Endothelial cell of umbilical vein (primary cell): ENCODE results near the gene KIF19. TPM values are rescaled to one million over a fixed set of nuclear protein-coding genes. Genes with fewer than 3 reads are reported as not detected.

ENCODE experiments used
- BruUV-seq: library from RNA; stranded (reverse); fragments of 400-500 nt; replicated peaks from 2 replicates; lab custom pipeline; 2021; lab: Mats Ljungman, UMichigan
- CTCF ChIA-PET: fragments of 300-600, 350-600 bp; sonication (Branson Sonifier 250); formaldehyde crosslinking; loops from one replicate; lab custom pipeline; 2021; ENCODE audit warnings: antibody characterized with exemption, inconsistent platforms; lab: Charles Lee
- POLR2A ChIA-PET: fragments of 300-600, 350-600 bp; sonication (Branson Sonifier 250); formaldehyde crosslinking; loops from one replicate; lab custom pipeline; 2021; ENCODE audit warnings: antibody characterized with exemption, inconsistent platforms; lab: Charles Lee
- DNase-seq: peaks from one replicate; pipeline ENCODE4 v3.0.0-alpha.2; 2011; ENCODE audit warnings: low read depth, low spot score
- FAIRE-seq: peaks from 2 replicates; lab custom pipeline; 2011; peaks lifted over from hg19 to GRCh38; lab: Jason Lieb, UNC
- H2AFZ ChIP-seq: 2 replicates; pipeline ENCODE4 v1.6.0; 2012; ENCODE audit warnings: low read depth, low read length, control low read depth, inconsistent platforms
- H3K27ac ChIP-seq: 2 replicates; pipeline ENCODE4 v1.5.1; 2011; ENCODE audit warnings: low read depth, mild to moderate bottlenecking, control low read depth, low read length, moderate library complexity; ENCODE audit not compliant: insufficient read depth
- H3K27me3 ChIP-seq, 2 experiments: 2 replicates each; pipeline versions ENCODE4 v1.6.0 to v1.6.1; 2011; ENCODE audit warnings: low read length in 2 of 2, mixed read lengths in 1 of 2; ENCODE audit not compliant: control insufficient read depth in 2 of 2, insufficient read depth in 2 of 2
- H3K36me3 ChIP-seq, 2 experiments: 2 replicates in 1 of 2; 3 replicates in 1 of 2; pipeline ENCODE4 v1.5.1; 2011; ENCODE audit warnings: low read length in 2 of 2, mild to moderate bottlenecking in 1 of 2, moderate library complexity in 1 of 2; ENCODE audit not compliant: control insufficient read depth in 2 of 2, insufficient read depth in 2 of 2; ENCODE audit errors: extremely low read depth in 1 of 2
- H3K4me1 ChIP-seq: 3 replicates; pipeline ENCODE4 v1.5.1; 2011; ENCODE audit warnings: mild to moderate bottlenecking, low read length; ENCODE audit not compliant: control insufficient read depth, insufficient read depth; ENCODE audit errors: extremely low read depth
- H3K4me2 ChIP-seq: 2 replicates; pipeline ENCODE4 v1.6.1; 2011; ENCODE audit warnings: low read length, control low read depth, mixed read lengths; ENCODE audit not compliant: insufficient read depth
- H3K4me3 ChIP-seq, 3 experiments: fragments of 200-600 bp in 1 of 3; sonication (generic), shearing (Covaris generic) in 1 of 3; replicated peaks in 1 of 3; 2 replicates each; pipeline ENCODE4 v1.5.1; 2011 to 2016; ENCODE audit warnings: control low read depth in 3 of 3, low read length in 3 of 3, mild to moderate bottlenecking in 2 of 3, inconsistent platforms in 1 of 3, low read depth in 1 of 3, moderate library complexity in 1 of 3; ENCODE audit not compliant: insufficient read depth in 1 of 3
- H3K79me2 ChIP-seq: 2 replicates; pipeline ENCODE4 v1.6.0; 2012; ENCODE audit warnings: low read length, inconsistent platforms; ENCODE audit not compliant: control insufficient read depth, insufficient read depth
- H3K9ac ChIP-seq: replicated peaks from 2 replicates; pipeline ENCODE3; 2011; ENCODE audit warnings: low read length, control low read depth; ENCODE audit not compliant: insufficient read depth; ENCODE audit errors: extremely low read depth
- H3K9me1 ChIP-seq: replicated peaks from 3 replicates; pipeline ENCODE4 v1.6.0; 2011; ENCODE audit warnings: mild to moderate bottlenecking, low read length; ENCODE audit not compliant: control insufficient read depth, insufficient read depth; ENCODE audit errors: extremely low read depth
- H3K9me3 ChIP-seq: replicated peaks from 2 replicates; pipeline ENCODE4 v1.5.1; 2012; ENCODE audit warnings: low read length, inconsistent platforms; ENCODE audit not compliant: control insufficient read depth, insufficient read depth
- H4K20me1 ChIP-seq: replicated peaks from 2 replicates; pipeline ENCODE3; 2011; ENCODE audit warnings: mild to moderate bottlenecking, low read length; ENCODE audit not compliant: control insufficient read depth, insufficient read depth; ENCODE audit errors: extremely low read depth
- EZH2 ChIP-seq: IDR thresholded peaks from 2 replicates; pipeline ENCODE4 v1.6.1; 2012; ENCODE audit warnings: borderline replicate concordance, low read depth, mild to moderate bottlenecking, moderate library complexity, low read length, inconsistent platforms; ENCODE audit not compliant: severe bottlenecking
- FOS ChIP-seq: IDR thresholded peaks from 2 replicates; pipeline ENCODE4 v1.6.1; 2011; ENCODE audit warnings: mild to moderate bottlenecking, low read length, moderate library complexity, borderline replicate concordance; ENCODE audit not compliant: insufficient read depth
- JUN ChIP-seq: IDR thresholded peaks from 2 replicates; pipeline ENCODE4 v1.6.1; 2011; ENCODE audit warnings: borderline replicate concordance, low read depth; ENCODE audit not compliant: insufficient read length, insufficient read depth
- MYC ChIP-seq: IDR thresholded peaks from one replicate; pipeline ENCODE4 v1.6.1; 2011; ENCODE audit warnings: mild to moderate bottlenecking, low read depth, low read length
- POLR2A ChIP-seq: IDR thresholded peaks from 2 replicates; pipeline ENCODE4 v1.6.1; 2012; ENCODE audit warnings: low read depth, mild to moderate bottlenecking, control low read depth, low read length
- dilution Hi-C: fragments of 300-500 bp; cut with MboI; formaldehyde crosslinking; loops from one replicate; pipeline ENCODE4 v1.15.0; 2019; ENCODE audit warnings: low sequenced_read_pairs; ENCODE audit not compliant: extremely low pct_ligation_motif_present
- intact Hi-C: fragments of 100-400 bp; cut with micrococcal nuclease; formaldehyde crosslinking; loops from one replicate; pipeline ENCODE4 v1.10.0; 2022
- polyA plus RNA-seq, 4 experiments: library from polyadenylated mRNA; depleted of rRNA in 3 of 4; stranded (reverse) in 3 of 4; unstranded in 1 of 4; fragments of >200 nt; gene quantifications; 2 replicates each; pipeline versions ENCODE4 v1.2.1 to v1.2.3, GENCODE V29; 2011 to 2012; ENCODE audit warnings: missing spikeins in 1 of 4
- total RNA-seq: library from RNA; stranded (reverse); gene quantifications from 2 replicates; pipeline ENCODE4 v1.2.3, GENCODE V29; 2021
- TF ChIP-seq, protein P1 (sequence below), 2 donors: IDR thresholded peaks; 1 replicate in 1 of 2; 2 replicates in 1 of 2; pipeline ENCODE4 v1.5.1; 2011; ENCODE audit warnings: low read length in 2 of 2, mild to moderate bottlenecking in 2 of 2, moderate library complexity in 2 of 2, control low read depth in 1 of 2, inconsistent platforms in 1 of 2, low read depth in 1 of 2; ENCODE audit not compliant: insufficient read depth in 1 of 2; ENCODE audit errors: extremely low read depth in 1 of 2

KIF19 gene
- total and polyA plus RNA-seq, 2 donors (not counting 3 experiments of a cell fraction or from before 2014, with no cell fraction given): 0.10 to 0.84 TPM

DNA sequence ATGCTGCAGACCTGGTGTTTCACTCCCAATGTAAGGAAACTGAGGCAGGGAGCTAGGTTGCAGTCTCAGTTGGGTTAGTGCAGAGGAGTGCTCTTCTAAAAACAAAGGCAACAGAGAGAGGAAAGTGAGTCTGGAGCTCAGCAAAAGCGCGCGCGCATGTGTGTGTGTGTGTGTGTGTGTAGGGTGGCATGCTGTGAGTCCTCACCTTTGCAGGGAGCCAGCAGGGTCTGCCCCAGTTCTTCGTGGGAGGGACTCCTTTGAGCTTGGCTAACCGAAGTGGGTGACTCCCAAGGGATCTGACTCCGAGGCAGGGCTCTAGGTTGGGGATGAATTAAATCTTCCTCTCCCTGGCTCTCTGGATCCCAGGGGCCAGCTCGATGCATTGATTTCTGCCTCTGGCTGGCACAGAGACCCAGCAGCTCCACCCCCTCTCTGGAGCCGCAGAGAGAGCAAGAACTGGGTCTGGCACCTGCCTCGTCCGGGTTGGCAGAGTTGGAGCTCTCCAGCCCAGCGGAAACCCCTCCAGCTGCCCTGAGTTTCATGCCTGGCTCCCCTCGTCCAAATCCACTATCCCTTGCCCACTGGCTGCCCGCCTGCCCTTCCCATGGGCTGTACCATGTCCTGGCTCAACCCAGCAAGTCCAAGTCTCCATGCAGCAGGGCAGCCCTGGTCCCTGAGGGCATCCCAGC, 36.9 kb downstream of the KIF19 start:
- Histone ChIP-seq H3K9ac (no peak overlapping the region), H3K79me2 (no peaks in the 10 kb centered on the region), H3K4me1 (no peaks in the 10 kb centered on the region), H4K20me1 (no peaks in the 10 kb centered on the region), H3K9me3 (no peaks in the 10 kb centered on the region), H2AFZ (no peak overlapping the region), H3K36me3 (no peaks in the 10 kb centered on the region), H3K9me1 (no peaks in the 10 kb centered on the region), H3K27me3 (peaks cover 0 to under 1% of the 10 kb centered on the region in 2 experiments), H3K4me2 (no peak overlapping the region), H3K4me3 (no peak overlapping the region), H3K27ac (no peak overlapping the region)
- TF ChIP-seq MYC (no peak), POLR2A (no peak), FOS (no peak), EZH2 (no peak), JUN (no peak)
- TF ChIP-seq, protein P1, sequence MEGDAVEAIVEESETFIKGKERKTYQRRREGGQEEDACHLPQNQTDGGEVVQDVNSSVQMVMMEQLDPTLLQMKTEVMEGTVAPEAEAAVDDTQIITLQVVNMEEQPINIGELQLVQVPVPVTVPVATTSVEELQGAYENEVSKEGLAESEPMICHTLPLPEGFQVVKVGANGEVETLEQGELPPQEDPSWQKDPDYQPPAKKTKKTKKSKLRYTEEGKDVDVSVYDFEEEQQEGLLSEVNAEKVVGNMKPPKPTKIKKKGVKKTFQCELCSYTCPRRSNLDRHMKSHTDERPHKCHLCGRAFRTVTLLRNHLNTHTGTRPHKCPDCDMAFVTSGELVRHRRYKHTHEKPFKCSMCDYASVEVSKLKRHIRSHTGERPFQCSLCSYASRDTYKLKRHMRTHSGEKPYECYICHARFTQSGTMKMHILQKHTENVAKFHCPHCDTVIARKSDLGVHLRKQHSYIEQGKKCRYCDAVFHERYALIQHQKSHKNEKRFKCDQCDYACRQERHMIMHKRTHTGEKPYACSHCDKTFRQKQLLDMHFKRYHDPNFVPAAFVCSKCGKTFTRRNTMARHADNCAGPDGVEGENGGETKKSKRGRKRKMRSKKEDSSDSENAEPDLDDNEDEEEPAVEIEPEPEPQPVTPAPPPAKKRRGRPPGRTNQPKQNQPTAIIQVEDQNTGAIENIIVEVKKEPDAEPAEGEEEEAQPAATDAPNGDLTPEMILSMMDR (IDR thresholded peaks at IDR 0.05; ENCODE audit: extremely low read depth in 1 of 2, insufficient read depth in 1 of 2, low read depth in 1 of 2, low read length in 2 of 2): no peak
- intact Hi-C loops: no loop called here
- BruUV-seq: no TSS peak
- dilution Hi-C loops: no loop called here
- DNase-seq (no peak), FAIRE-seq (no peak)
- CTCF ChIA-PET: interaction anchor here (0.7 to 3.6 kb wide), 8 partner anchors 11 to 161 kb away, joined by 3 to 29 read pairs (median 4); no protein-coding TSS in a partner anchor
- POLR2A ChIA-PET: interaction anchor here (0.6 kb wide), 1 partner anchor 510 kb away, joined by 4 read pairs; the partner anchor contains the start of gene FDXR
